Measurements from ENCODE around the gene FRG2. TPM values are rescaled to one million over a fixed set of nuclear protein-coding genes. Genes with fewer than 3 reads are reported as not detected.
A peak's percentile ranks its signal among the peaks of the same experiment; 100 is the strongest.

The FRG2 gene
- total RNA-seq, 1 experiment from 2014 or later = not detected

DNA sequence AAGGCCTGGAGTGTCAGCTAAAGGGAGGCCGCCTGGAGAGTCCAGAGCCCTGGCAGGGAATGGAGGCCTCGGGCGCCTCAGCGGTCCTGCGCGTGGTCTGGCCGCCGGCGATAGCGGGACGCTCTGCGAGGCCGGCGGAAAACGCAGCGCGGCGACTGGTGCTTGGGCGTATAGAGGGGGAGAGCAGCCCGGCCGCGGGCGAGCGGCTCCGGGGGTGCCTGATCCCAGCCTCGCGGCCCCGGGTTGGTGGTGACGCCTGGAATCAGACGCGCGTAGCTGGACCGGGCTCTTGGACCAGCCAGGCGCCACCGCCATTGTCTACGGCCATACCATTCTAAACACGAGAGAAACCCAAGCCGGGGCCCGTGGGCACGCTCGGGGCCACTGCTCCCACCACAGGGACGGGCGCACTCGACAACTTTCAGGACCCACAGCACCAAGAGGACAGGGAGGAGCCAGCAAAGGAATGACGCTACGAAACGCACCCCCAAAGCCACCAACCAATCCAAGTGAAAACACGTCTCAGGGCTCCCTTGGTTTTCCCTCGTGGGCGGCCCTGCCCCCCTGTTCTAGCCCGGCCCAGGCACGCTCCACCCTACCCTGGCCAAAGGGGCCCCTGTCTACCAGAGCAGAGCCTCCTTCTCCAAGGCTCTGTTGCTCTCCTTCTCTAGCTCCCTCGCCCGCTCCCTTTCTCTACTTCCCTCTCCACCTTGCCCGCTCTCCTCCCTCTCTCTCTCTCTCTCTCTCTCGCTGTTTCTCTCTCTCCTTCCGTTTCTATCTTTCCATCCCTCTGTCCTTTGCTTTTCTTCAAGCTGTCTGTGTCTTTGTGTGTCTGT lies 7.8 kb downstream of the FRG2 start:
- peak overlapping the region in 1 of 2 experiments; percentile 28; a peak in 1 of 5 replicates for H3K4me3 Mint-ChIP-seq
- H3K27me3 Mint-ChIP-seq (ENCODE audit: low read depth) = peaks cover 3% of the 10 kb centered on the region
- no peak overlapping the region for H2BK120ac ChIP-seq (ENCODE audit: low read depth, low read length, poor library complexity, severe bottlenecking)
- H3K4me1 ChIP-seq (ENCODE audit: insufficient read depth, low read length) = no peaks in the 10 kb centered on the region
- WGBS (ENCODE audit: extremely low coverage, insufficient read length, low lambda C conversion rate) = no CpG with 5 or more reads among the region's 57 CpGs
- DNase-seq = peak; percentile 33
- H3K9me3 Mint-ChIP-seq = peaks cover 58 to 74% of the 10 kb centered on the region in 2 experiments
- no peaks in the 10 kb centered on the region for H3K79me1 ChIP-seq (ENCODE audit: insufficient read depth, low read depth, low read length, poor library complexity, severe bottlenecking)
- H3K36me3 Mint-ChIP-seq (ENCODE audit: insufficient read depth in 1 of 3, low read depth in 3 of 3) = peaks cover 28 to 43% (median 33%) of the 10 kb centered on the region in 3 experiments
- no peak overlapping the region for H4K5ac ChIP-seq (ENCODE audit: insufficient read length, low read depth, low read length)
- no peak overlapping the region for H3K4ac ChIP-seq (ENCODE audit: low read depth, low read length)
- H4K8ac ChIP-seq (replicated peaks; ENCODE audit: insufficient read length, low read depth, low read length) = no peak overlapping the region
- H2BK20ac ChIP-seq (ENCODE audit: low read depth, low read length, poor library complexity, severe bottlenecking) = no peak overlapping the region
- TF ChIP-seq, protein P1, sequence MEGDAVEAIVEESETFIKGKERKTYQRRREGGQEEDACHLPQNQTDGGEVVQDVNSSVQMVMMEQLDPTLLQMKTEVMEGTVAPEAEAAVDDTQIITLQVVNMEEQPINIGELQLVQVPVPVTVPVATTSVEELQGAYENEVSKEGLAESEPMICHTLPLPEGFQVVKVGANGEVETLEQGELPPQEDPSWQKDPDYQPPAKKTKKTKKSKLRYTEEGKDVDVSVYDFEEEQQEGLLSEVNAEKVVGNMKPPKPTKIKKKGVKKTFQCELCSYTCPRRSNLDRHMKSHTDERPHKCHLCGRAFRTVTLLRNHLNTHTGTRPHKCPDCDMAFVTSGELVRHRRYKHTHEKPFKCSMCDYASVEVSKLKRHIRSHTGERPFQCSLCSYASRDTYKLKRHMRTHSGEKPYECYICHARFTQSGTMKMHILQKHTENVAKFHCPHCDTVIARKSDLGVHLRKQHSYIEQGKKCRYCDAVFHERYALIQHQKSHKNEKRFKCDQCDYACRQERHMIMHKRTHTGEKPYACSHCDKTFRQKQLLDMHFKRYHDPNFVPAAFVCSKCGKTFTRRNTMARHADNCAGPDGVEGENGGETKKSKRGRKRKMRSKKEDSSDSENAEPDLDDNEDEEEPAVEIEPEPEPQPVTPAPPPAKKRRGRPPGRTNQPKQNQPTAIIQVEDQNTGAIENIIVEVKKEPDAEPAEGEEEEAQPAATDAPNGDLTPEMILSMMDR (conservative IDR thresholded peaks at IDR 0.05) = no peak
- no peak overlapping the region for H2AFZ ChIP-seq (ENCODE audit: low read length)
- no peak overlapping the region for H2BK12ac ChIP-seq (ENCODE audit: insufficient read length, low read depth, low read length)
- peaks cover 45% of the 10 kb centered on the region for H3K27me3 ChIP-seq (ENCODE audit: insufficient read depth, low read length)
- no peak overlapping the region for H3K23ac ChIP-seq (ENCODE audit: insufficient read length, low read depth, low read length)
- no peak overlapping the region for H3K27ac ChIP-seq (ENCODE audit: insufficient read length, low read depth, low read length)
- no peaks in the 10 kb centered on the region for H3K79me2 ChIP-seq (ENCODE audit: insufficient read depth, low read length)
- H3T11ph ChIP-seq (ENCODE audit: low read length) = no peak overlapping the region
- no peaks in the 10 kb centered on the region for H4K20me1 ChIP-seq (ENCODE audit: control insufficient read depth, insufficient read depth, insufficient read length)
- no peak overlapping the region for H2BK15ac ChIP-seq (ENCODE audit: low read depth, low read length)
- no peak overlapping the region for H3K14ac ChIP-seq (ENCODE audit: insufficient read depth, low read length)
- H3K9ac ChIP-seq (ENCODE audit: extremely low read depth, insufficient read length, low read length) = no peak overlapping the region
- H3K56ac ChIP-seq (ENCODE audit: insufficient read length, low read depth, low read length) = no peak overlapping the region
- H3K9me3 ChIP-seq (ENCODE audit: control insufficient read depth, low read depth, low read length) = peaks cover 27% of the 10 kb centered on the region
- no peak overlapping the region for H2AK5ac ChIP-seq (ENCODE audit: insufficient read length, low read length)
- H2BK5ac ChIP-seq (ENCODE audit: insufficient read length, low read length) = no peak overlapping the region
- no peak overlapping the region for H3K4me2 ChIP-seq (ENCODE audit: insufficient read depth, insufficient read length, low read length)
- no peak overlapping the region for H3K18ac ChIP-seq (ENCODE audit: insufficient read length, low read depth, low read length)
- peaks cover 8% of the 10 kb centered on the region for H3K23me2 ChIP-seq (ENCODE audit: insufficient read length, low read depth, low read length, poor library complexity, severe bottlenecking)
- H4K91ac ChIP-seq (ENCODE audit: insufficient read length, low read depth, low read length) = no peak overlapping the region
- no peaks in the 10 kb centered on the region for H3K4me1 Mint-ChIP-seq
- H3K27ac Mint-ChIP-seq = no peak overlapping the region

Measured in H9 (cell line).